ELR (cell line): Measurements from ENCODE around the gene KLK12.

Source experiments
- DNase-seq: peaks from one replicate; pipeline ENCODE4 v3.0.0-alpha.2; 2015; ENCODE audit warnings: low read depth

The KLK12 gene

DNA sequence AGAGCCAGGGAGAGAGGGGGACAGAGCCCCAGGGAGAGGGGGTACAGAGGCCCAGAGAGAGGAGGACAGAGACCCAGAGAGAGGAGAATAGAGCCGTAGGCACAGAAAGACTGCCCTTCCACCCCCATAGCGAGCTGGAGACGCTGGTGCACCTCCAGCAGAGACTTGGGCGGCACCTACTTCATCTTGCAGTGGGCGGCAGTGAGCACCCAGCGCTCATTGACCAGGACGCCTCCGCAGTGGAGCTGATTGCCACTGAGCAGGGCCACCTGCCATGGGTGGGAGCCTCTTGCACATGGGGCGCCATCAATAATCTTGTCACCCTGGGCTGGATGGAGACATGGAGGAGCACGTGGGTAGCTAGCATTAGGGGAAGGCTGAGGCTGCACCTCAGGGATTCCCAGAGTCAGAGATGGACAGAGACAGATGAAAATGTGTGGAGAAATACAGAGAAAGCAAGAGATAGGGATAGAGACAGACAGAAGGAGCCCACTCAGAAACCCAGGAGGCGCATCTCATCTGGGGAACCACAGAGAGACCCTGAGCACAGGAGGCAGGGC lies 53.1 kb downstream of the KLK12 start:
- DNase-seq: no peak

DNA sequence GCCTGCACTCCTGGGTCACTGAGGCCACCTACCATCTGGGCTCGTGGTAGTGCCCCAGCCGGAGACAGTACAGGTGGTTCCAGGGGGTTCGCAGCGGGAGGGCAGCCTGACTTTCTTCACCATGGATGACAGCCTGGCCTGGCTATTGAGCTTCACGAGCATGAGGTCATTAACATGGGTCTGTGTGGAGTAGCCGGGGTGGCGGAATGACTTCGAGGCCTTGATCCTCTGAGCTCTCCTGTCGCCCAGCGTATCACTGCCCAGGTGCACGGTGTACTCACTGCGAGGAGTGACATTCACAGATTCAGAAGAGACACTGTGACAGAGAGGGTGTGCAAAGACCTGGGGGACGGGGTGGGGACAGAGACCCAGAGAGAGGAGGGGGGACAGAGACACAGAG lies 54.6 kb downstream of the KLK12 start:
- DNase-seq: no peak

DNA sequence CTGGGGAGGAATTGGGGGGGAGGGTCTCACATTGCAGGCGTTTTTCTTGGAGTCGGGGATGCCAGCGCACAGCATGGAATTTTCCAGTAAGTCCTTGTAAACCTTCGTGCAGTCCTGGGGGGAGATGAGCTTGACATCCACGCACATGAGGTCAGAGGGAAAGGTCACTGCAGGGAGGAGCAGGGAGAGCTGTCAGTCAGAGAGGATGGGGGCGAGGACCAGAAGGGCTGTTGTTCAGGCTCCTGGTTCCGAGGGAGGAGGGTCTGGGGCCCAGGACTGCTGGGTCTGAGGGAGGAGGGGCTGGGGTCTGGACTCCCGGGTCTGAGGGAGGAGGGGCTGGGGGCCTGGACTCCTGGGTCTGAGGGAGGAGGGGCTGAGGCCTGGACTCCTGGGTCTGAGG lies 55.0 kb downstream of the KLK12 start:
- DNase-seq: no peak
